Hepatocyte (in vitro differentiated cells): ENCODE measurements around the gene HINFP.

Experiments used
- EZH2 ChIP-seq: fragments of 200-600 bp; sonication (generic); IDR thresholded peaks from 2 replicates; pipeline ENCODE4 v1.6.1; 2016; ENCODE audit warnings: antibody characterized with exemption, mild to moderate bottlenecking, borderline replicate concordance
- TF ChIP-seq, protein P1 (sequence below): fragments of 200-600 bp; sonication (generic); IDR thresholded peaks from 2 replicates; pipeline ENCODE4 v1.5.1; 2016; ENCODE audit warnings: antibody characterized with exemption, mild to moderate bottlenecking; ENCODE audit not compliant: poor library complexity

DNA sequence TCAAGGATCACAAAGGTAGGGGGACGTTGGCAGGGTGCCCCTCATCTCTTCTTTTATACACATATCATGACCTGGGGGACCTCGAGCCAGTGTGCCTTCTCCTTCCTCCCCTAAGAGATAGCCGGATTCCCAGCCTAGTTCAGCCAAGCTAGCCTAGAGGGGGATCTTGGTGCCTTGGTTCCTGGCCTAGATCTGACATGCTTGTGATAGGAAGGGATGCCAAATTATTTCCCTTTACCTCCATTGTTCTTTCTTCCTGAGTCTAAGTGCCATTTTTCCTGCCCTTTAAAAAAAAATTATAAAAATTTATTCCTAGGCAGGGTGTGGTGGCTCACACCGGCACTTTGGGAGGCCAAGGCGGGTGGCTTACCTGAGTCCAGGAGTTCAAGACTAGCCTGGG lies 7.0 kb upstream of the HINFP start:
- TF ChIP-seq, protein P1, sequence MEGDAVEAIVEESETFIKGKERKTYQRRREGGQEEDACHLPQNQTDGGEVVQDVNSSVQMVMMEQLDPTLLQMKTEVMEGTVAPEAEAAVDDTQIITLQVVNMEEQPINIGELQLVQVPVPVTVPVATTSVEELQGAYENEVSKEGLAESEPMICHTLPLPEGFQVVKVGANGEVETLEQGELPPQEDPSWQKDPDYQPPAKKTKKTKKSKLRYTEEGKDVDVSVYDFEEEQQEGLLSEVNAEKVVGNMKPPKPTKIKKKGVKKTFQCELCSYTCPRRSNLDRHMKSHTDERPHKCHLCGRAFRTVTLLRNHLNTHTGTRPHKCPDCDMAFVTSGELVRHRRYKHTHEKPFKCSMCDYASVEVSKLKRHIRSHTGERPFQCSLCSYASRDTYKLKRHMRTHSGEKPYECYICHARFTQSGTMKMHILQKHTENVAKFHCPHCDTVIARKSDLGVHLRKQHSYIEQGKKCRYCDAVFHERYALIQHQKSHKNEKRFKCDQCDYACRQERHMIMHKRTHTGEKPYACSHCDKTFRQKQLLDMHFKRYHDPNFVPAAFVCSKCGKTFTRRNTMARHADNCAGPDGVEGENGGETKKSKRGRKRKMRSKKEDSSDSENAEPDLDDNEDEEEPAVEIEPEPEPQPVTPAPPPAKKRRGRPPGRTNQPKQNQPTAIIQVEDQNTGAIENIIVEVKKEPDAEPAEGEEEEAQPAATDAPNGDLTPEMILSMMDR = no peak
- no peak for TF ChIP-seq EZH2
